Measurements from ENCODE around the gene BACH2.

BACH2 gene

DNA sequence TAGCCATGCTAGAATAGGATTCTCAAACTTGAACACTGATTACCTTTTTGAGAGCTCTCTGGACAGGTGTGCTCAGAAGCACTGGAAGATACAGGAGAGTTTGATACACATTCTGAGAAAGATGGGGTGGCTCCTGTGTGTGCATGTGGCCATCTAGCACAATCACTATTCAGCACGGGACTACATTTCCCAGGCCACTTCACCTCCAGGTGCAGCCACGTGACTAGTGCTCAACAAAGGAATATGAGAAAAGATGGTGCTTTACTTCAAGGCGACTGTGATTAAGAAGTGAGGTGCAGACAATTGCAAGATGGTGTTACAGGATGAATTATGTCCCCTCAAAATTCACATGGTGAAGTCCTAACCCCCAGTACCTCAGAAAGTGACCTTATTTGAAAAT is 103.8 kb downstream of the BACH2 start:
- TF ChIP-seq, protein P1, sequence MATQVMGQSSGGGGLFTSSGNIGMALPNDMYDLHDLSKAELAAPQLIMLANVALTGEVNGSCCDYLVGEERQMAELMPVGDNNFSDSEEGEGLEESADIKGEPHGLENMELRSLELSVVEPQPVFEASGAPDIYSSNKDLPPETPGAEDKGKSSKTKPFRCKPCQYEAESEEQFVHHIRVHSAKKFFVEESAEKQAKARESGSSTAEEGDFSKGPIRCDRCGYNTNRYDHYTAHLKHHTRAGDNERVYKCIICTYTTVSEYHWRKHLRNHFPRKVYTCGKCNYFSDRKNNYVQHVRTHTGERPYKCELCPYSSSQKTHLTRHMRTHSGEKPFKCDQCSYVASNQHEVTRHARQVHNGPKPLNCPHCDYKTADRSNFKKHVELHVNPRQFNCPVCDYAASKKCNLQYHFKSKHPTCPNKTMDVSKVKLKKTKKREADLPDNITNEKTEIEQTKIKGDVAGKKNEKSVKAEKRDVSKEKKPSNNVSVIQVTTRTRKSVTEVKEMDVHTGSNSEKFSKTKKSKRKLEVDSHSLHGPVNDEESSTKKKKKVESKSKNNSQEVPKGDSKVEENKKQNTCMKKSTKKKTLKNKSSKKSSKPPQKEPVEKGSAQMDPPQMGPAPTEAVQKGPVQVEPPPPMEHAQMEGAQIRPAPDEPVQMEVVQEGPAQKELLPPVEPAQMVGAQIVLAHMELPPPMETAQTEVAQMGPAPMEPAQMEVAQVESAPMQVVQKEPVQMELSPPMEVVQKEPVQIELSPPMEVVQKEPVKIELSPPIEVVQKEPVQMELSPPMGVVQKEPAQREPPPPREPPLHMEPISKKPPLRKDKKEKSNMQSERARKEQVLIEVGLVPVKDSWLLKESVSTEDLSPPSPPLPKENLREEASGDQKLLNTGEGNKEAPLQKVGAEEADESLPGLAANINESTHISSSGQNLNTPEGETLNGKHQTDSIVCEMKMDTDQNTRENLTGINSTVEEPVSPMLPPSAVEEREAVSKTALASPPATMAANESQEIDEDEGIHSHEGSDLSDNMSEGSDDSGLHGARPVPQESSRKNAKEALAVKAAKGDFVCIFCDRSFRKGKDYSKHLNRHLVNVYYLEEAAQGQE (IDR thresholded peaks at IDR 0.05; ENCODE audit: insufficient read depth in 1 of 2, low read depth in 2 of 2, low read length in 2 of 2): no peak
- TF ChIP-seq SIN3A (IDR thresholded peaks at IDR 0.05; ENCODE audit: borderline replicate concordance, insufficient read depth, low read length): no peak
- TF ChIP-seq TAF1 (IDR thresholded peaks at IDR 0.05; ENCODE audit: borderline replicate concordance, insufficient read depth, low read length): no peak
- no peak for TF ChIP-seq POLR2AphosphoS5 (IDR thresholded peaks at IDR 0.05; ENCODE audit: low read depth, low read length)
- no peak for TF ChIP-seq FOXP2 (optimal IDR thresholded peaks at IDR 0.05; ENCODE audit: borderline replicate concordance, extremely low read depth, extremely low read length, insufficient read depth)

DNA sequence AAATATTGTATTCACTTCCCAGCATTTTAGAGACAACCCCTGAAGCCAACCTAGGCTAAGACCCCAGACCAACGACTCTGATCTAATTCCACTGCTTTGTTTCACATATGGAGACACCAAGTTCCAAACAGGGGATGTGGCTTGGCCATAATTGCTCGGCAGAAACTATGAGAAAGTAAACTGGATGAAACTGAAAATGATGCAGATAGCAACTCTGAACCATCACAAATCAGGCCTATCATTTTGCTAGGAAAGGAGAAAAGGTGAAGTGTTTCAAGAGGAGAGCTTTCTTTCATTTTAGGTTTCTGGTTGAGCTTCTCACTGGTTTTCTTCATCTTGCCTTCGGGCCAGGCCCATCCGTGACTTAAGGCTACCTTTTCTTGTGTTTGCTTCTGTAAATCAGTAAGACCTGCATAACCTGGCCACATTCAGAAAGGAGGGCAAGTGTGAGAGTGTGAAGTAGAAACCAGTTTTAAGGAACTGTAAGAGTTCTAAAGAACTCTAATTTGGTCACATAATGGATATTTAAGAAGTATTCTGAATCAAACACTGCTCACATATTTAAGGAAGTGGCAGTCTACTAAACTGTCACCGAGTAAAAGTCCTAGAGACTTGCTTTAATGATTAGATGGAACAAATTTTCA is 105.8 kb downstream of the BACH2 start:
- TF ChIP-seq, protein P1 (IDR thresholded peaks at IDR 0.05; ENCODE audit: insufficient read depth in 1 of 2, low read depth in 2 of 2, low read length in 2 of 2): no peak
- no peak for TF ChIP-seq SIN3A (IDR thresholded peaks at IDR 0.05; ENCODE audit: borderline replicate concordance, insufficient read depth, low read length)
- TF ChIP-seq FOXP2 (optimal IDR thresholded peaks at IDR 0.05; ENCODE audit: borderline replicate concordance, extremely low read depth, extremely low read length, insufficient read depth): no peak
- no peak for TF ChIP-seq POLR2AphosphoS5 (IDR thresholded peaks at IDR 0.05; ENCODE audit: low read depth, low read length)
- no peak for TF ChIP-seq TAF1 (IDR thresholded peaks at IDR 0.05; ENCODE audit: borderline replicate concordance, insufficient read depth, low read length)

GRCh38 chr6:90190131-90190530 is 106.5 kb downstream of the BACH2 start:
- TF ChIP-seq POLR2AphosphoS5 (IDR thresholded peaks at IDR 0.05; ENCODE audit: low read depth, low read length): no peak

DNA sequence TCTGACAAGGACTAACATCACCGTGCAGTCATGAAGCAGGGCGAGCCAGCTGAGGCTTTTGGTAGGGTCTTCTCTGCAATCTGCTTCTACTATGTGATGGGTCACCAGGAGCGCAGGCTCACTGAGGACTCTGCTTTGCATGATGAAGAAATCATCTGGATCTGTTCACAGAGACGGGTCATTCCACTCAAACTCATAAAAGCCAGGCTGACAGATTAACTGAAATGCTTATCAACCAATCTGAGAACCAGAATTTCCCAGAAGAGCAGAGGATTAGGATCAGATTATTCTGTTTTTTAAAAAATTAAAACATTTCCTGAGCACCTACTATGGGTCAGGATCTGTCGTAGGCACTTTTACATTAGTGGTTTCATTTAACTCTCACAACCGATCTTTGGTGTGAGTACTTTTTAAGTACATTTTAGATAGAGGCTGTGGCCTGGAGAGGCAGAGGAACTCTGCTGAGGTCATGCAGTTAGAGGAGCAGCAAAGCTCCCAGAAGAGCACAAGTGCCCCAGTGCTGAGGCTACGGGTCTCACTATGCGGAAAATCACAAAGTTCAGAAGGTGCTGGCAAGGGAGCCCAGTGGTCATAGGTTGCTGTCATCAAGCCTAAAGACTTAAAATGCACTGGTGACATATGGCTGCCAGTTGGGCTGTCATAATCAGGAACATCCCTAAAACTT is 109.1 kb downstream of the BACH2 start:
- TF ChIP-seq TAF1 (IDR thresholded peaks at IDR 0.05; ENCODE audit: borderline replicate concordance, insufficient read depth, low read length) (no peak), SIN3A (IDR thresholded peaks at IDR 0.05; ENCODE audit: borderline replicate concordance, insufficient read depth, low read length) (0 out of 2 replicates have a peak, but pooled peaks have one; percentile 20)

DNA sequence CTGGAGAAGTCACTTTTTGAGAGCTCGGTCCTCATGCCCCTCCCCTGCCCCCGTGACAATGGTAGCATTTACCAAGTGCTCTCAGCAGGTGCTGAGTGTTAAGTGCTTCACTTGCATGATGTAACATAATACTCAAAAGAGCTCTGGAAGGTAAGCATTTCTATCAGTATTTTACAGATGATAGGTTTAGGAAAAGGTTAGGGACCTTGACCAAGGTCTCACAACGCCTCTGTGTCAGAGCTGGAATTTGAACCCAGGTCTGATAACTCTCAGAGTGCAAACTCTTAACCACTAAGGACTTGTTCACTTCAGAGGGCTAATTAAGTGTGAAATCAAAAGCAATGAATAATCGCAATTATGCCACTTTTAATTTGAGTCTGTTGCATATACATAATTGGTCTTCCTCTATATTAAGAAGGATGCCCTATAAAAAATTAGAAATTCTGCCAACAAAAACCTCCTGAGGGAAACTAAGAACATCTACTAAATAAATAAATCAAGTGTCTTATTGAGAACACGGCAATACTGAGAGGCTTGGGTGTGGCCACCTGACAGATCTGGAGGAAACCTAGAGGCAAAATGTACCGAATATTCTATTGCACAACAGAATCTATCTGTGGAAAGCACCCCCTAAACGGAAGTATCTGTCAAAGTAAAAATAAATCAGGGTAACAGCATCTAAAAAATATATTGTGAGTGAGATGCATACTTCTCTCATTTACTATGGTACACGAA is 109.8 kb downstream of the BACH2 start:
- no peak for TF ChIP-seq SIN3A (IDR thresholded peaks at IDR 0.05; ENCODE audit: borderline replicate concordance, insufficient read depth, low read length)
- TF ChIP-seq TAF1 (IDR thresholded peaks at IDR 0.05; ENCODE audit: borderline replicate concordance, insufficient read depth, low read length): no peak
- no peak for TF ChIP-seq FOXP2 (optimal IDR thresholded peaks at IDR 0.05; ENCODE audit: borderline replicate concordance, extremely low read depth, extremely low read length, insufficient read depth)
- TF ChIP-seq, protein P1 (IDR thresholded peaks at IDR 0.05; ENCODE audit: insufficient read depth in 1 of 2, low read depth in 2 of 2, low read length in 2 of 2): no peak
- no peak for TF ChIP-seq POLR2AphosphoS5 (IDR thresholded peaks at IDR 0.05; ENCODE audit: low read depth, low read length)

DNA sequence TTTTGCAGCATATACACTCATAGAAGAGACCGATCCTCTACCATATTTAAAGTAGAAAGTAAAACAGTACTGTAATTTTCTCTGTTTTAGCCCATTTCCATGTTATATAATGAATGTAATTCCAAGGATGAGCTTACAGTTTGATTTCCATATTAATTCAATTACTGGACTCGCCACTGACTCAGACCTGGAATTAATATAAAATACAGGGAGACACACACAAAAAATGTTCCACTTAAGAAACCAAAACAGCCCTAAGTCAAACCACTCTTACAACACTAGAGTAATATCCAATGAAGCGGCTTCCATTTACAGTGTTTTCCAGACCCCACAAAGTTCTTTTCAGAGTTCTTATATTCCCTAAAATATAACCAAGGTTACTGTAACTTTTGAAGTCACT is 110.6 kb downstream of the BACH2 start:
- no peak for TF ChIP-seq TAF1 (IDR thresholded peaks at IDR 0.05; ENCODE audit: borderline replicate concordance, insufficient read depth, low read length)

Data from PFSK-1 (cell line).